GM19328 (cell line): ENCODE data around the gene NR3C2.
"Not testable (repeated sequence)": the region's sequence is repeated elsewhere in the genome, so short reads cannot be mapped to it uniquely, and the experiment has no call there.

ENCODE experiments used
- ATAC-seq: cut with Tn5 transposase; IDR thresholded peaks from one replicate; pipeline ENCODE4 v1.9.1; 2021; ENCODE audit warnings: mild to moderate bottlenecking, moderate library complexity; ENCODE audit not compliant: unreplicated experiment

Gene NR3C2

GRCh38 chr4:148173397-148174017 is 268.7 kb downstream of the NR3C2 start:
- ATAC-seq = no peak

DNA sequence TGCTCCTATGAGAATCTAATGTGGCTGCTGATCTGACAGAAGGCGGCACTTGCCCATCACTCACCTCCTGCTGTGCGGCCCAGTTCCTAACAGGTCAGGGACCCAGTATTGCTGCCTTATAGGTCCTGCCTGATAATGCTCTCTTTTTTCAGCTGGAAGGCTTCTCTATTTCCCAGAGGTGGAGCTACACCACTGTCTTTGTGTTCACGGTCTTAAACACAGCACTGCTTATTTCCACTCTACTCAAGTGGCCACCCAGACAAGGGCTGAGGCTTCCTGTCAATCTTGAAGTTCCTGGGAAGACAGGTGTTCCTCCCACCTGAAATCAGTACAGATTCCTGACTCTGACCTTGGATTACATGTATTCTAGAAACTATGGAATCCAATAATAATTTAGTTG is 270.6 kb downstream of the NR3C2 start:
- ATAC-seq = no peak

DNA sequence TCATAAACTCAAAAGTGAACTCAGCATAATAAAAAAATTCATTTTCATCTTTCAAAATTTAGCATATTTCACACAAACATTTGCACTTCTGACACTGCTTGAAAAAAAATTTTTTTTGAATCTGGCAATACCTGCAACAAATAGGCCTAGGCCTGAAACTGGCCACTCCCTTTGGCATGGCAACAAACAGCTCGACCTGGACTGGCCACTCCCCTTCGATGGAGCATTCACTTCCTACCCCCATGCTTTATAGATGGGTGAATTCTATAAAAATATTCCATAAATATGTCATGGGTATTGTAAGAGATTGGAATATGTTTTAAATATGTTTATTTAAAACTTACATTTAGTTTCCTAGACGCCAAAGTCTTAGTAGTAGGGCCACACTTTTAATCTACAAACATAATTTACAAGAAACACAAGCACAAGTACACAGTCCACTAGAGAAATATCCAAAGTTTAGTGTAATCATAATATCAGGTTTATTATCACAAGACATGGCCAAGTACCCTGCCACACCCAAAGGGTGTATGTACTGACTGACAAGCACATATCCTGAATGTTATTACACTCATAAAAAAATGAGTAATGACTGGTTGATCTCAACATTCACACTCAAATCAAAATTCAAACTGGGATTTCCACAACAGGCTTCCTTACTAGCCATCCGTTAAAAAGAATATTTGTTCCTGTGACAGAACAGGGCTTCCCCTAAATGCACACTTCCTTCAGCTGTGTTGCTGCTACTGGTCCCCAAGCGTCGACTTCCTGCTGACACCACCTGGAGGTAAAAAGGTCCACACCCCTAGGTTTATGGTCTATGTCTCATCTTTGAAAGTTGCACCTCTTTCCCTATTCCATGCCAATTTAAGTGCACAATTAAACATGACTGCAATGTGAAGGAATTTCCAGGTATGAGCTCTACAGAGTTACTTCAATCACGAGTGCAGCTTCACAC is 271.5 kb downstream of the NR3C2 start:
- ATAC-seq = no peak

- no peak for ATAC-seq
Observed at GRCh38 chr4:148166132-148166591, 276.1 kb downstream of the NR3C2 start.

- no peak for ATAC-seq
Observed at GRCh38 chr4:148164557-148164956, 277.7 kb downstream of the NR3C2 start.

GRCh38 chr4:148162991-148163390 is 279.2 kb downstream of the NR3C2 start:
- ATAC-seq = no peak

- no peak for ATAC-seq
Observed at GRCh38 chr4:148162519-148162918, 279.7 kb downstream of the NR3C2 start.

GRCh38 chr4:148161601-148162000 is 280.6 kb downstream of the NR3C2 start:
- no peak for ATAC-seq

GRCh38 chr4:148159793-148160192 is 282.4 kb downstream of the NR3C2 start:
- ATAC-seq = no peak

GRCh38 chr4:148154769-148155168 is 287.4 kb downstream of the NR3C2 start:
- no peak for ATAC-seq

DNA sequence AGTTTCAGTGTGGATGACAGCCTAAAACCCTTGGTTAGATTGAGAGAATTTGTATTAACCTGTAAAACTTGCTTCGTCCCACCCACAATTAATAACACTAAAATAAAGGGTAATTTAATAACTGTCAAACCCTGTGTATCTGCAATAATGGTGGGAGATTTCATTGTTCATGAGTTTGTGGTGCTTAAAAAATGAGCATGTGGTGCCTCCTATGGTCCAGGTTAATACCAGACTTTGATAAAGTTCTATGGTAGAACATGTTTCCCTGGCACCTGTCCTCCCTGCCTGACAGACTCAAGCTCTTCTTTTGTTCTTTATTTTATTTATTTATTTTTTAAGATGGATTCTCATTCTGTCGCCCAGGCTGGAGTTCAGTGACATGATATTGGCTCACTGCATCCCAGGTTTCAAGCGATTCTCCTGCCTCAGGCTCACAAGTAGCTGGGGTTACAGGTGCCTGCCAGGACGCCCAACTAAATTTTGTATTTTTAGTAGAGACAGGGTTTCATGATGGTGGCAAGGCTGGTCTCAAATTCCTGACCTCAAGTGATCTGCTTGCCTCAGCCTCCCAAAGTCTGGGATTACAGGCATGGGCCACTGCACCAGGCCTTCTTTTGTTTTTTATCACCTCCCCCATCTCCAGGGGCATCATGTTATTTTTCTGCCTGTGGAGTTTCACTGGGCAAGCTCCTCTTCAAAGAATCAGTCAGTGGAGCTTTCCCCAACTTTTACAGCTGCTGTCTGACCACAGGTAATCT is 289.2 kb downstream of the NR3C2 start:
- no peak for ATAC-seq

- ATAC-seq = no peak
Observed at GRCh38 chr4:148151806-148152205, 290.4 kb downstream of the NR3C2 start.

DNA sequence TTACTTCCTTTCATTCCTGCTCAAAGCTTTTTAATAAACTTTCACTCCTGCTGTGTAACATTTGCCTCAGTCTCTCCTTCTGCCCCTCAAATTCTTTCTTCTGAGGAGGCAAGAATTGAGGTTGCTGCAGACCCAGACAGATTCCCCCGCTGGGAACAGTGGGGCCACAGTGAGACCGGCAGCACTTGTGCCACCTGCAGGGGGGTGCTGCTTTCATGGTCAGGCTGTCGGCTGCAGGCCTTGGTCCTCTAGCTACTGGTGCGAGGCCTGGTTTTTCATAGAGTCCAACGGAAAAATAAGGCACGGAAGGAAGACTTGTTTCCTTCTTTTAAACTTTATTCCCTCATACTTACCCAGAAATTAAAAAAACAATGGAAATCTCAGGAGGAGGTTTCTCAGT is 296.7 kb downstream of the NR3C2 start:
- ATAC-seq = no peak

- ATAC-seq = no peak
Observed at GRCh38 chr4:148143174-148143573, 299.0 kb downstream of the NR3C2 start.

- no peak for ATAC-seq
Observed at GRCh38 chr4:148141501-148141900, 300.7 kb downstream of the NR3C2 start.

GRCh38 chr4:148126825-148127224 is 315.4 kb downstream of the NR3C2 start:
- ATAC-seq = no peak

DNA sequence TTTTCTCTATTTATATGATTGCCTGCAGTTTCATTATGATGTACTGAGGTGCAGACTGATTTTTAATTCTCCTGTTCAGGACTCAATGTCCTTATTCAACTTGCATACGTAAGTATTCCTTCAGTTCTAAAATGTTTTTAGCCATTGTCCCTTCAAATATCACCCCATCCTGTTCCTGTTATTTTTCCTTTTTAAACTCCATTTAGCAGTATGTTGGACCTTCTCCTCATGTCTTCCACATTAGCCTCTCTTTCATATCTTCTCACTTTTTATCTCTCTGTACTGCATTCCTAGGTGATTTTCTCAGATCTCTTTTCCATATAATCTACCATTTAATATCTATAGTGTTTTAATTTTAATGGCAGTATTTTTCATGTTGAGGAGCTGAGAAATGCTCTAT is 317.7 kb downstream of the NR3C2 start:
- ATAC-seq = no peak

- ATAC-seq = not testable (repeated sequence)
Observed at GRCh38 chr4:148123161-148123560, 319.1 kb downstream of the NR3C2 start.

DNA sequence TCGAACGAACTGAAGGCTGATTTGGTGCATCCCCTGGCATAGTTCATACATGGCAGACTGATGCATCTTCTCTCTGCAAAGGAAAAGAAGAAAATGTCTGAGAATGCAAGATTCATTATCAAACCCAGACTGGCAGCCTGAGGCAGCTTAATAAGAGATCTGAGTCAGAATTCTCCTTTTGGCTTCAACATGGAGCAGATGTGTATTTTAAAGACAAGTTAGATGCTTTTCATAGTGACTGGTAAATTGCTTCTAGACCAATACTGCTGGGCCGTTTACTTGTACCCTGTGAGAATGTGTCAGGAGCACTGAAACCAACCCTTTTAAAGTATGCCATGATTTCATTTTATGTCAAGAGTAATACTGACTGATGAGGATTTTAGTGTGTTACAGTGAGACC is 322.0 kb downstream of the NR3C2 start:
- no peak for ATAC-seq

DNA sequence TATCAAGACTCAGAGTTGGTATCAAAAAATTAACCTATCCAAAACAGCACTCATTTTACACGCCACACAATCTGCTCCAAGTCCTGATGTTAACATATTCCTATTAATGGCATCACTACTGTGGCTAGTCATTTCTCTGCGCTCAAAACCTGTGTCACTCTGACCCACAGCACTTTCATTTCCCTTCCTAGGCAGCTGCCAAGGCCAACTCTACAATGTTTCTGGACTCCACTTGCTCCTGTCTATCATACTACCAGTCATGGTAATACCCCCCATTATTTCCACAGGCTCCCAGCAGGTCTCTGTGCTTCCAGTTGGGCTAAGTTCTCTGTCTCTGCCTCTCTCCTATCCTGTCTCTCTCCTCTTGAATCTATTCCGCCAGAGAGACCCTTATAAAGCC is 323.6 kb downstream of the NR3C2 start:
- ATAC-seq = no peak

GRCh38 chr4:148118179-148118578 is 324.0 kb downstream of the NR3C2 start:
- ATAC-seq = no peak
